Lower lobe of right lung (tissue), 2 donors: ENCODE results near the gene SARNP. TPM values are rescaled to one million over a fixed set of nuclear protein-coding genes. Genes with fewer than 3 reads are reported as not detected.

Experiments used
- ATAC-seq, 2 donors: fragments of 200-7000 bp; cut with Tn5 transposase; one replicate each; pipeline ENCODE4 v1.9.1; 2020 to 2022; ENCODE audit warnings: mild to moderate bottlenecking in 2 of 2, moderate library complexity in 2 of 2
- DNase-seq: peaks from one replicate; pipeline ENCODE4 v3.0.0-alpha.2; 2020
- H3K27ac ChIP-seq: fragments of 200-600 bp; one replicate; pipeline ENCODE4 v1.8.0; 2022
- H3K27me3 ChIP-seq: fragments of 200-600 bp; one replicate; pipeline ENCODE4 v1.8.0; 2022; ENCODE audit warnings: low read depth
- H3K36me3 ChIP-seq: fragments of 200-600 bp; one replicate; pipeline ENCODE4 v1.8.0; 2022; ENCODE audit warnings: mild to moderate bottlenecking
- H3K4me1 ChIP-seq: fragments of 200-600 bp; one replicate; pipeline ENCODE4 v1.8.0; 2022
- H3K4me3 ChIP-seq: fragments of 200-600 bp; one replicate; pipeline ENCODE4 v1.8.0; 2022; ENCODE audit warnings: mild to moderate bottlenecking
- H3K9me3 ChIP-seq: fragments of 200-600 bp; one replicate; pipeline ENCODE4 v1.8.0; 2022
- CTCF ChIP-seq: fragments of 200-600 bp; IDR thresholded peaks from one replicate; pipeline ENCODE4 v1.8.0; 2022; ENCODE audit warnings: antibody characterized with exemption, mild to moderate bottlenecking
- intact Hi-C: fragments of 100-400 bp; cut with DNase I; formaldehyde crosslinking; loops from one replicate; pipeline ENCODE4 v1.11.0; 2022
- total RNA-seq: library from RNA; stranded (reverse); fragmentation: NEBNext Ultra II Directional; extraction: Animal tissue kit (Norgen Biotek cat#: 25700); gene quantifications from one replicate; pipeline ENCODE4 v1.2.1, GENCODE V29; 2021
- donor health status: DM: no; HTN: yes; CAD: no; lungs with severe emphysema.

SARNP gene
- total RNA-seq, 1 donor from 2014 or later: 40.1 TPM

GRCh38 chr12:55724940-55725309 is 92.6 kb downstream of the SARNP start:
- Histone ChIP-seq H3K36me3 (peaks cover 52% of the 10 kb centered on the region), H3K4me1 (peaks cover 49% of the 10 kb centered on the region), H3K27ac (no peak overlapping the region), H3K9me3 (no peaks in the 10 kb centered on the region), H3K27me3 (no peaks in the 10 kb centered on the region), H3K4me3 (no peak overlapping the region)
- intact Hi-C loops: no loop called here
- TF ChIP-seq CTCF: no peak
- ATAC-seq (no peak), DNase-seq (no peak)

GRCh38 chr12:55724226-55724939 is 93.1 kb downstream of the SARNP start:
- Histone ChIP-seq H3K27ac (no peak overlapping the region), H3K4me3 (no peak overlapping the region), H3K9me3 (no peaks in the 10 kb centered on the region), H3K27me3 (no peaks in the 10 kb centered on the region), H3K4me1 (peaks cover 50% of the 10 kb centered on the region), H3K36me3 (peaks cover 57% of the 10 kb centered on the region)
- ATAC-seq (no peak), DNase-seq (peak; percentile 77)
- peak; percentile 54 for TF ChIP-seq CTCF
- intact Hi-C loops: no loop called here

GRCh38 chr12:55723516-55724225 is 93.9 kb downstream of the SARNP start:
- intact Hi-C loops: no loop called here
- ATAC-seq (no peak), DNase-seq (no peak)
- peaks cover 60% of the 10 kb centered on the region for H3K36me3 ChIP-seq
- H3K4me3 ChIP-seq: no peak overlapping the region
- no peak overlapping the region for H3K27ac ChIP-seq
- H3K27me3 ChIP-seq: no peaks in the 10 kb centered on the region
- TF ChIP-seq CTCF: no peak
- H3K4me1 ChIP-seq: peaks cover 57% of the 10 kb centered on the region
- H3K9me3 ChIP-seq: no peaks in the 10 kb centered on the region

GRCh38 chr12:55722948-55723347 is 94.6 kb downstream of the SARNP start:
- peaks cover 63% of the 10 kb centered on the region for H3K4me1 ChIP-seq
- H3K9me3 ChIP-seq: no peaks in the 10 kb centered on the region
- H3K27me3 ChIP-seq: no peaks in the 10 kb centered on the region
- no peak overlapping the region for H3K27ac ChIP-seq
- ATAC-seq: no peak
- intact Hi-C loops: no loop called here
- no peak overlapping the region for H3K4me3 ChIP-seq
- DNase-seq: no peak
- no peak for TF ChIP-seq CTCF
- H3K36me3 ChIP-seq: peaks cover 65% of the 10 kb centered on the region

GRCh38 chr12:55721601-55722213 is 95.8 kb downstream of the SARNP start:
- Histone ChIP-seq H3K4me3 (no peak overlapping the region), H3K27me3 (no peaks in the 10 kb centered on the region), H3K36me3 (peaks cover 58% of the 10 kb centered on the region), H3K9me3 (no peaks in the 10 kb centered on the region), H3K4me1 (peaks cover 65% of the 10 kb centered on the region), H3K27ac (peak overlapping the region; percentile 26)
- DNase-seq (no peak), ATAC-seq (no peak)
- intact Hi-C loops: no loop called here
- TF ChIP-seq CTCF: no peak
